HCT116 (cell line): ENCODE measurements around the gene PPP1R14C. TPM values are rescaled to one million over a fixed set of nuclear protein-coding genes. Genes with fewer than 3 reads are reported as not detected.

Experiments
- ATAC-seq: fragments of 200-7000 bp; cut with Tn5 transposase; 2 replicates; pipeline ENCODE4 v1.9.1; 2020; ENCODE audit warnings: mild to moderate bottlenecking, moderate library complexity
- BruUV-seq: library from RNA; stranded (reverse); fragments of 400-500 nt; replicated peaks from 2 replicates; lab custom pipeline; 2021; lab: Mats Ljungman, UMichigan
- CTCF ChIA-PET: fragments of 300-600 bp; sonication (Branson Sonifier 250); formaldehyde crosslinking; loops from one replicate; lab custom pipeline; 2021; ENCODE audit warnings: antibody characterized with exemption; lab: Charles Lee
- POLR2A ChIA-PET: fragments of 300-600, 350-600 bp; sonication (Branson Sonifier 250); formaldehyde crosslinking; loops from one replicate; lab custom pipeline; 2021; ENCODE audit warnings: antibody characterized with exemption; lab: Charles Lee
- RAD21 ChIA-PET, 2 experiments: fragments of 300-600 bp; sonication (Branson Sonifier 250); formaldehyde crosslinking; loops; one replicate each; lab custom pipeline; 2023; ENCODE audit warnings: low total read pairs in 2 of 2; ENCODE audit not compliant: uncharacterized antibody in 2 of 2, unreplicated experiment in 2 of 2, low non-redundant PET in 1 of 2; lab: Charles Lee
- DNase-seq: peaks from one replicate; pipeline ENCODE4 v3.0.0-alpha.2; 2010; ENCODE audit warnings: low read depth, low spot score
- H2AFZ ChIP-seq: fragments of 200-600 bp; shearing (Covaris generic), sonication (generic); 2 replicates; pipeline ENCODE4 v1.6.1; 2017; ENCODE audit warnings: low read depth, mixed run types, mixed read lengths, antibody characterized with exemption, low read length; ENCODE audit not compliant: poor library complexity, severe bottlenecking
- H3K27ac ChIP-seq: 2 replicates; pipeline ENCODE4 v1.5.1; 2012; ENCODE audit warnings: low read depth, low read length
- H3K27me3 ChIP-seq: fragments of 200-600 bp; sonication (generic); 2 replicates; pipeline ENCODE4 v1.6.1; 2016; ENCODE audit warnings: mixed run types, low read length, mixed read lengths; ENCODE audit not compliant: insufficient read depth
- H3K36me3 ChIP-seq, 2 experiments: fragments of 200-500 bp in 1 of 2; fragments of 200-600 bp in 1 of 2; sonication (Bioruptor generic) in 1 of 2; sonication (generic) in 1 of 2; 2 replicates each; pipeline versions ENCODE4 v1.5.1 to v1.6.1; 2014 to 2016; ENCODE audit warnings: low read length in 2 of 2, inconsistent platforms in 1 of 2, mixed read lengths in 1 of 2, mixed run types in 1 of 2; ENCODE audit not compliant: insufficient read depth in 2 of 2, control insufficient read depth in 1 of 2
- H3K4me1 ChIP-seq, 2 experiments: fragments of 200-600 bp in 1 of 2; sonication (generic) in 1 of 2; 2 replicates each; pipeline versions ENCODE4 v1.5.1 to v1.6.1; 2012 to 2017; ENCODE audit warnings: low read length in 2 of 2, inconsistent platforms in 1 of 2, mild to moderate bottlenecking in 1 of 2, mixed read lengths in 1 of 2, mixed run types in 1 of 2, moderate library complexity in 1 of 2; ENCODE audit not compliant: insufficient read depth in 2 of 2, control insufficient read depth in 1 of 2
- H3K4me2 ChIP-seq: fragments of 200-600 bp; sonication (generic); 2 replicates; pipeline ENCODE4 v1.6.1; 2017; ENCODE audit warnings: mixed run types, low read length, mixed read lengths
- H3K4me3 ChIP-seq, 2 experiments: fragments of 200-600 bp in 1 of 2; sonication (generic) in 1 of 2; replicated peaks in 1 of 2; 2 replicates each; pipeline ENCODE4 v1.5.1; 2011 to 2016; ENCODE audit warnings: low read length in 2 of 2, control low read depth in 1 of 2, low read depth in 1 of 2, mild to moderate bottlenecking in 1 of 2, mixed read lengths in 1 of 2, mixed run types in 1 of 2
- H3K79me2 ChIP-seq: fragments of 200-600 bp; sonication (generic); 2 replicates; pipeline ENCODE4 v1.6.1; 2017; ENCODE audit warnings: mild to moderate bottlenecking, mixed run types, low read length, moderate library complexity, mixed read lengths; ENCODE audit not compliant: insufficient read depth
- H3K9ac ChIP-seq: fragments of 200-600 bp; sonication (generic); 2 replicates; pipeline ENCODE4 v1.6.1; 2016; ENCODE audit warnings: low read length, mixed read lengths
- H3K9me2 ChIP-seq: fragments of 200-600 bp; sonication (generic), shearing (Covaris generic); 2 replicates; pipeline ENCODE4 v1.6.1; 2017; ENCODE audit warnings: mixed run types, mild to moderate bottlenecking, moderate library complexity; ENCODE audit not compliant: insufficient read depth
- H3K9me3 ChIP-seq, 2 experiments: fragments of 200-500 bp in 1 of 2; fragments of 200-600 bp in 1 of 2; sonication (Bioruptor generic) in 1 of 2; sonication (generic) in 1 of 2; 2 replicates each; pipeline ENCODE4 v1.6.1; 2014 to 2017; ENCODE audit warnings: low read length in 2 of 2, mixed read lengths in 2 of 2, inconsistent platforms in 1 of 2, low read depth in 1 of 2, mild to moderate bottlenecking in 1 of 2, mixed run types in 1 of 2, moderate library complexity in 1 of 2; ENCODE audit not compliant: control insufficient read depth in 1 of 2, insufficient read depth in 1 of 2
- H4K20me1 ChIP-seq: fragments of 200-600 bp; sonication (generic), shearing (Covaris generic); 2 replicates; pipeline ENCODE4 v1.6.1; 2017; ENCODE audit warnings: mixed run types, mild to moderate bottlenecking, moderate library complexity; ENCODE audit not compliant: insufficient read depth
- EGR1 ChIP-seq: IDR thresholded peaks from 2 replicates; pipeline ENCODE4 v1.6.1; 2012; ENCODE audit warnings: low read depth
- ELF1 ChIP-seq: IDR thresholded peaks from 2 replicates; pipeline ENCODE4 v1.6.1; 2012; ENCODE audit warnings: low read depth, borderline replicate concordance
- EZH2 ChIP-seq: fragments of 200-600 bp; sonication (generic); IDR thresholded peaks from 2 replicates; pipeline ENCODE4 v1.6.1; 2017; ENCODE audit warnings: antibody characterized with exemption, mixed run types
- JUND ChIP-seq: IDR thresholded peaks from 2 replicates; pipeline ENCODE4 v1.6.1; 2012
- POLR2AphosphoS5 ChIP-seq: IDR thresholded peaks from 2 replicates; pipeline ENCODE4 v1.6.1; 2011; ENCODE audit warnings: mild to moderate bottlenecking, low read depth, low read length, moderate library complexity
- RAD21 ChIP-seq: IDR thresholded peaks from 2 replicates; pipeline ENCODE4 v1.6.1; 2012; ENCODE audit warnings: low read depth, mild to moderate bottlenecking
- SIN3A ChIP-seq: IDR thresholded peaks from 2 replicates; pipeline ENCODE4 v1.6.1; 2012; ENCODE audit warnings: low read depth
- SRF ChIP-seq: IDR thresholded peaks from 2 replicates; pipeline ENCODE4 v1.6.1; 2012; ENCODE audit warnings: low read depth
- TCF7L2 ChIP-seq: IDR thresholded peaks from 2 replicates; pipeline ENCODE4 v1.7.0; 2011; ENCODE audit warnings: borderline replicate concordance, inconsistent platforms; ENCODE audit not compliant: insufficient read depth, insufficient read length; ENCODE audit errors: extremely low read depth
- intact Hi-C: fragments of 100-400 bp; cut with micrococcal nuclease; formaldehyde crosslinking; loops from 2 replicates; pipeline ENCODE4 v1.10.0; 2022
- total RNA-seq: library from RNA; stranded (reverse); gene quantifications from one replicate; pipeline ENCODE4 v1.2.1, GENCODE V29; 2021; ENCODE audit not compliant: unreplicated experiment

PPP1R14C gene
- total RNA-seq, 1 experiment from 2014 or later: 7.8 TPM

DNA sequence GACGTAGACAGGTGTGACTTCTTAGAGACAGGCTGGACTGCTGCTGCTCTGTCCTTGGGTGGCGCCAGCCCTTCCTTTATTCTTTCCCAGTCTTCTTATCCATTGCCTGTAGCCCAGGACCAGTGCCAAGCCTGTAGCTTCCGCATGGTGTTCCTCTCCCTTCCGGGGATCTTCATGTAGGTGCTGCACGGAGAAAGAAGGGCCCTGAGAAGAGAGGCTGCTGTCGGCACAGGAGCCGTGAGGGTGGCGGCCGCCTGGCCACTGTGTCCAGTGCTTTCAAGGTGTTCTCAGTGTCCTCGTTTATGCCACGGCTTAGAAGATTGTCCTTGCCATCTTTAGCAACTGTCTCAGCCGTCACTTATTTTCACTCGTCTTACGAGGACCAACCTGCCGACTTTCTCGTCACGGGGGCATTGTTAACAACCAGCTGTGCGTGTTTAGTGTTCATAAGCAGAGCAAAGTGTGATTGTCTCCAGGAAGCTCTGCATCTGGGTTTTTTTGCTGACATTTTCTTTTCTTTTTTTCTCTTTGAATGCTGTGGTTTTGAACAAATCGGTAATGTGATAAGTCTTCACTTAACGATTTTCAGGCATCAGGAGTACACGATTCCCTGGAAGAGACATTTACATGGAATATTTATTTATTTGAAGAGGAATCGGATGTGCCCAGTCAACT lies 61.2 kb downstream of the PPP1R14C start:
- intact Hi-C loops: no loop called here

DNA sequence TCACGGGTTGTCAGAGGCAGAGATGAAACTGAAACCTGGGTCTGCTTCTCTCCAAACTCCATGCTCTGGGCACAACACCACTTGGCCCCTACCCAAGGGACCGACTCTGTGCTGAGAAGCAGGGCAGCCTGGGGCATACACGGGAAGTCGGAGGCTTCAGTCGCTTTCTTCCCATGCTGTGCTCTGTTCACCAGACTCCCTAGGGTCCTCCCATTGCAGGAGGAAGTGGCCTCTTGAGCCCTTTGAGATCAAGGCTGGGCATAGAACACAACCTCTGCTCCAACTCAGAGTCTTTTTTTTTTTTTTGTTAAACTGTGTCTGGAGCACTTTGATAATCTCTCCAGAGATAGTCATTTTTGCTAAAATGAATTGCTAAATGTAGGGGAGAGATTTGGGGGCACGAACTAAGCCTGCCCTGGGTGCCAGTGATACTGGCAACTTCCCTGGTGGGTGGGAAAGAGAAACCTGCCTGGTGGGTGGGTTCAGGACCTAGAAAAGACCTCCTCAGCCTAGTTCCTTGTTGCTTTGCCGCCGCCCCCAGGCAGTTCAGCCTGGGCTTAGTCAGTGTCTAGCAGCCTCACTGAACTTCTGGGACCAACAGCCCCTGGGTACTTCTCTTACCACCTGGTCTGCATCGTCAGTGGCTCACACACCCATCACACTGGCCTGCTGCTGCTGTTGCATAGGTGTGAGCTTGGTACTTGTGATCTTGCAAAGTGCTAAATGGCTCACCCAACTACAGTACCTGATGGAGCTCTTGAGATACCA lies 62.0 kb downstream of the PPP1R14C start:
- ChIA-PET RAD21 (no interaction called here), CTCF (no interaction called here), POLR2A (no interaction called here)
- Histone ChIP-seq H3K36me3 (no peaks in the 10 kb centered on the region), H3K4me1 (peaks cover 10 to 25% of the 10 kb centered on the region in 2 experiments), H3K27me3 (no peaks in the 10 kb centered on the region), H3K9ac (no peak overlapping the region), H3K9me2 (no peaks in the 10 kb centered on the region), H3K9me3 (no peaks in the 10 kb centered on the region), H3K4me3 (no peak overlapping the region), H3K79me2 (no peaks in the 10 kb centered on the region), H4K20me1 (no peaks in the 10 kb centered on the region), H3K27ac (no peak overlapping the region), H2AFZ (no peak overlapping the region), H3K4me2 (no peak overlapping the region)
- intact Hi-C loops: no loop called here
- no TSS peak for BruUV-seq
- ATAC-seq (no peak), DNase-seq (no peak)
- TF ChIP-seq EGR1: no peak
- no peak for TF ChIP-seq EZH2
- TF ChIP-seq TCF7L2: no peak
- TF ChIP-seq SRF: no peak
- no peak for TF ChIP-seq POLR2AphosphoS5
- TF ChIP-seq JUND: no peak
- TF ChIP-seq SIN3A: no peak

More for the DNA sequence above, 61.2 kb downstream of the PPP1R14C start:
- H3K9me2 ChIP-seq: no peaks in the 10 kb centered on the region
- POLR2A ChIA-PET: no interaction called here
- no peaks in the 10 kb centered on the region for H3K27me3 ChIP-seq
- TF ChIP-seq RAD21 (0 out of 2 replicates have a peak, but pooled peaks have one; percentile 5), ELF1 (no peak)
- H3K4me3 ChIP-seq: no peak overlapping the region
- H4K20me1 ChIP-seq: no peaks in the 10 kb centered on the region
- H3K27ac ChIP-seq: no peak overlapping the region
- BruUV-seq: no TSS peak
- no peak for ATAC-seq
- CTCF ChIA-PET: no interaction called here
- no peaks in the 10 kb centered on the region for H3K9me3 ChIP-seq
- DNase-seq: no peak
- no peaks in the 10 kb centered on the region for H3K36me3 ChIP-seq
- H3K9ac ChIP-seq: no peak overlapping the region
- no peak overlapping the region for H3K4me2 ChIP-seq
- H3K79me2 ChIP-seq: no peaks in the 10 kb centered on the region
- H2AFZ ChIP-seq: no peak overlapping the region
- peaks cover 10 to 25% of the 10 kb centered on the region in 2 experiments for H3K4me1 ChIP-seq
- RAD21 ChIA-PET: no interaction called here
